K562 (cell line): ENCODE results near the gene ZNF479. TPM values are rescaled to one million over a fixed set of nuclear protein-coding genes. Genes with fewer than 3 reads are reported as not detected.
"Not testable (repeated sequence)": the region's sequence is repeated elsewhere in the genome, so short reads cannot be mapped to it uniquely, and the experiment has no call there.

Source experiments
- ATAC-seq: fragments of 200-7000 bp; cut with Tn5 transposase; 3 replicates; pipeline ENCODE4 v1.9.1; 2020; ENCODE audit warnings: moderate library complexity
- Bru-seq: library from RNA; stranded (reverse); fragments of 400-500 nt; gene quantifications from one replicate; lab custom pipeline; 2021; lab: Mats Ljungman, UMichigan
- BruChase-seq, 2 experiments: library from RNA; stranded (reverse); fragments of 400-500 nt; gene quantifications; one replicate each; lab custom pipeline; 2021; lab: Mats Ljungman, UMichigan
- BruUV-seq: library from RNA; stranded (reverse); fragments of 400-500 nt; replicated peaks from 2 replicates; lab custom pipeline; 2021; lab: Mats Ljungman, UMichigan
- CTCF ChIA-PET: fragments of 300-600 bp; formaldehyde crosslinking; extraction: SDS; loops from one replicate; lab custom pipeline; 2021; ENCODE audit warnings: low intra/inter-chr PET ratio; lab: Yijun Ruan, JAX
- POLR2A ChIA-PET: fragments of 300-600, 350-650 bp; sonication (Branson Sonifier 250); formaldehyde crosslinking; extraction: SDS; loops from one replicate; lab custom pipeline; 2021; ENCODE audit warnings: antibody characterized with exemption, inconsistent platforms; lab: Yijun Ruan, JAX
- DNase-seq, 4 experiments: peaks; one replicate each; pipeline versions ENCODE4 v3.0.0 to v3.0.0-alpha.2; 2011 to 2018; ENCODE audit warnings: low spot score in 3 of 4, mixed read lengths in 3 of 4; ENCODE audit errors: extremely low read depth in 1 of 4
- FAIRE-seq: peaks from 2 replicates; lab custom pipeline; 2011; peaks lifted over from hg19 to GRCh38; lab: Jason Lieb, UNC
- H2AFZ ChIP-seq: 2 replicates; pipeline ENCODE4 v1.6.0; 2011; ENCODE audit warnings: low read depth, low read length, control low read depth, inconsistent platforms
- H3K27ac ChIP-seq: fragments of 200-600 bp; 3 replicates; pipeline ENCODE4 v1.8.0; 2011; ENCODE audit warnings: low read depth, mild to moderate bottlenecking, control low read depth, inconsistent platforms, low read length, moderate library complexity, mixed read lengths; ENCODE audit errors: extremely low read depth
- H3K27me3 ChIP-seq, 2 experiments: fragments of 300-600 bp in 1 of 2; 2 replicates in 1 of 2; 3 replicates in 1 of 2; pipeline versions ENCODE4 v1.6.0 to v1.8.0; 2011; ENCODE audit warnings: inconsistent platforms in 2 of 2, low read length in 2 of 2, mild to moderate bottlenecking in 1 of 2, mixed read lengths in 1 of 2, moderate library complexity in 1 of 2; ENCODE audit not compliant: control insufficient read depth in 2 of 2, insufficient read depth in 2 of 2
- H3K36me3 ChIP-seq: fragments of 300-600 bp; 3 replicates; pipeline ENCODE4 v1.8.0; 2011; ENCODE audit warnings: mild to moderate bottlenecking, low read length, inconsistent platforms; ENCODE audit not compliant: control insufficient read depth, insufficient read depth
- H3K4me1 ChIP-seq, 2 experiments: fragments of 200-600 bp in 1 of 2; replicated peaks in 1 of 2; 2 replicates in 1 of 2; 3 replicates in 1 of 2; pipeline versions ENCODE4 v1.5.1 to v1.8.0; 2011; ENCODE audit warnings: inconsistent platforms in 2 of 2, low read length in 2 of 2, mild to moderate bottlenecking in 1 of 2, mixed read lengths in 1 of 2, moderate library complexity in 1 of 2; ENCODE audit not compliant: control insufficient read depth in 2 of 2, insufficient read depth in 2 of 2
- H3K4me2 ChIP-seq: 2 replicates; pipeline ENCODE4 v1.6.1; 2011; ENCODE audit warnings: low read length, control low read depth, inconsistent platforms, mixed read lengths; ENCODE audit not compliant: insufficient read depth
- H3K4me3 ChIP-seq: fragments of 200-600 bp; sonication (generic), shearing (Covaris generic); 2 replicates; pipeline ENCODE4 v1.5.1; 2016; ENCODE audit warnings: control low read depth, inconsistent platforms
- H3K79me2 ChIP-seq: fragments of 200-600 bp; 3 replicates; pipeline ENCODE4 v1.8.0; 2011; ENCODE audit warnings: low read length, inconsistent platforms; ENCODE audit not compliant: control insufficient read depth, insufficient read depth
- H3K9ac ChIP-seq, 2 experiments: 2 replicates each; pipeline versions ENCODE4 v1.6.0 to v1.6.1; 2011; ENCODE audit warnings: low read depth in 2 of 2, low read length in 2 of 2, control low read depth in 1 of 2, inconsistent platforms in 1 of 2, mild to moderate bottlenecking in 1 of 2, mixed read lengths in 1 of 2; ENCODE audit not compliant: insufficient read depth in 1 of 2
- H3K9me1 ChIP-seq: one replicate; pipeline ENCODE4 v1.6.0; 2011; ENCODE audit warnings: inconsistent platforms, mild to moderate bottlenecking, low read length, moderate library complexity; ENCODE audit not compliant: control insufficient read depth, insufficient read depth
- H3K9me3 ChIP-seq: replicated peaks from 2 replicates; pipeline ENCODE4 v1.5.1; 2011; ENCODE audit warnings: low read depth, low read length, inconsistent platforms; ENCODE audit not compliant: control insufficient read depth, insufficient read depth
- H4K20me1 ChIP-seq: replicated peaks from 2 replicates; pipeline ENCODE4 v1.6.1; 2011; ENCODE audit warnings: low read length, inconsistent platforms, mixed read lengths; ENCODE audit not compliant: control insufficient read depth, insufficient read depth
- DPF2 ChIP-seq: fragments of 450-650 bp; IDR thresholded peaks from 2 replicates; pipeline ENCODE4 v1.6.1; 2016
- GTF2F1 ChIP-seq: IDR thresholded peaks from 2 replicates; pipeline ENCODE4 v1.6.1; 2011; ENCODE audit warnings: low read depth, low read length, improper control_type of control experiment
- NONO ChIP-seq, 2 experiments: fragments of 200-400 bp in 1 of 2; fragments of 450-650 bp in 1 of 2; formaldehyde crosslinking in 1 of 2; IDR thresholded peaks; 2 replicates each; pipeline ENCODE4 v1.6.1; 2017; ENCODE audit warnings: low read depth in 2 of 2, mild to moderate bottlenecking in 2 of 2, moderate library complexity in 2 of 2, low read length in 1 of 2
- NR2C2 ChIP-seq, 2 experiments: fragments of 200-800 bp in 1 of 2; sonication (Bioruptor generic) in 1 of 2; sonication (generic) in 1 of 2; formaldehyde crosslinking in 1 of 2; IDR thresholded peaks; 2 replicates each; pipeline versions ENCODE4 v1.6.1 to v1.8.0; 2016 to 2022; ENCODE audit warnings: mild to moderate bottlenecking in 1 of 2, missing compliant biosample characterization in 1 of 2, missing genetic modification characterization in 1 of 2, missing genetic modification reagents in 1 of 2
- POLR2B ChIP-seq: fragments of 450-650 bp; IDR thresholded peaks from 2 replicates; pipeline ENCODE4 v1.6.1; 2018; ENCODE audit warnings: low read depth; ENCODE audit not compliant: partially characterized antibody
- ZNF444 ChIP-seq: fragments of 250-450 bp; sonication (Bioruptor Pico); IDR thresholded peaks from 2 replicates; pipeline ENCODE4 v1.4.0; 2020; ENCODE audit warnings: mild to moderate bottlenecking, moderate library complexity
- WGBS: fragments of 100-300 bp; shearing (Covaris generic); methylation state at CpG from one replicate; pipeline ENCODE4 v1.1.6; 2016; ENCODE audit warnings: low coverage, mixed read lengths; ENCODE audit not compliant: insufficient coverage; ENCODE audit errors: missing lambda C conversion rate; 5-methylcytosine and 5-hydroxymethylcytosine counted together
- in situ Hi-C: fragments of 300-500 bp; cut with MboI; formaldehyde crosslinking; loops from 4 replicates; pipeline ENCODE4 v1.15.0; 2018; ENCODE audit warnings: inconsistent platforms, mixed read lengths
- intact Hi-C: fragments of 100-400 bp; cut with micrococcal nuclease; formaldehyde crosslinking; loops from 2 replicates; pipeline ENCODE4 v1.14.2; 2022
- long read RNA-seq, 3 experiments: library from polyadenylated mRNA in 2 of 3; library from RNA in 1 of 3; unstranded in 2 of 3; stranded (forward) in 1 of 3; transcript quantifications; one replicate each; pipeline ENCODE4 v2.0.0, GENCODE V29; 2019 to 2022
- polyA minus RNA-seq, 3 experiments: library from RNA; depleted of rRNA, polyadenylated mRNA; stranded (reverse); fragments of >200 nt; gene quantifications; 2 replicates each; pipeline ENCODE4 v1.2.3, GENCODE V29; 2011
- polyA plus RNA-seq, 8 experiments: library from polyadenylated mRNA; depleted of rRNA in 4 of 8; stranded (reverse) in 5 of 8; unstranded in 3 of 8; fragments of >200 nt; fragmentation: Nextera tagmentation in 2 of 8; fragmentation: Illumina TruSeq in 1 of 8; extraction: Ambion mirVana in 2 of 8; extraction: Trizol in 1 of 8; gene quantifications; 2 replicates each; pipeline versions ENCODE4 v1.2.1 to v1.2.3, GENCODE V29; 2011 to 2014; ENCODE audit warnings: inconsistent platforms in 1 of 8, missing spikeins in 1 of 8
- total RNA-seq, 7 experiments: library from RNA; depleted of rRNA in 6 of 7; stranded (reverse); fragments of >200 nt in 6 of 7; fragmentation: Illumina TruSeq in 2 of 7; extraction: Trizol in 2 of 7; gene quantifications; 2 replicates each; pipeline versions ENCODE4 v1.2.1 to v1.2.3, GENCODE V29; 2011 to 2021; ENCODE audit warnings: low replicate concordance in 1 of 7

Gene ZNF479
- total RNA-seq (2011; cell fraction: chromatin; rRNA removed; ENCODE audit: low replicate concordance), result not detected in 2 replicates
- not detected in 2 replicates for total RNA-seq (2011; cell fraction: nucleolus; rRNA removed)
- total RNA-seq (2011; cell fraction: nucleoplasm; rRNA removed), result not detected in 2 replicates
- total RNA-seq (2014; rRNA removed), result not detected in 2 replicates
- total RNA-seq (2014; rRNA removed; fragmentation: Illumina TruSeq; extraction: Trizol), result not detected in 2 replicates
- total RNA-seq (2015; rRNA removed; fragmentation: Illumina TruSeq; extraction: Trizol), result not detected in 2 replicates
- not detected in 2 replicates for total RNA-seq (2021)
- polyA plus RNA-seq (2011; rRNA removed), result not detected in 2 replicates
- not detected in 2 replicates for polyA plus RNA-seq (2011; cell fraction: cytosol; rRNA removed)
- not detected in 2 replicates for polyA plus RNA-seq (2011; cell fraction: nucleus; rRNA removed)
- not detected in 2 replicates for polyA plus RNA-seq (2012)
- polyA plus RNA-seq (2014; fragmentation: Illumina TruSeq; extraction: Trizol), result not detected in 2 replicates
- not detected for polyA plus RNA-seq (2014; fragmentation: Nextera tagmentation; extraction: Ambion mirVana)
- not detected in 2 replicates for polyA plus RNA-seq (2014; rRNA removed)
- polyA minus RNA-seq (2011; rRNA and poly(A)+ RNA removed), result not detected in 2 replicates
- not detected in 2 replicates for polyA minus RNA-seq (2011; cell fraction: cytosol; rRNA and poly(A)+ RNA removed)
- polyA minus RNA-seq (2011; cell fraction: nucleus; rRNA and poly(A)+ RNA removed), result not detected in 2 replicates
- not detected for Bru-seq, nascent RNA
- BruChase-seq, experiment 1, labeled RNA remaining after a 2-hour chase, result not detected
- BruChase-seq, experiment 2, labeled RNA remaining after a 6-hour chase, result not detected
- long read RNA-seq, experiment 1, result 0 reads
- long read RNA-seq, experiment 2, result 0 reads
- long read RNA-seq, experiment 3, result 0 reads

DNA sequence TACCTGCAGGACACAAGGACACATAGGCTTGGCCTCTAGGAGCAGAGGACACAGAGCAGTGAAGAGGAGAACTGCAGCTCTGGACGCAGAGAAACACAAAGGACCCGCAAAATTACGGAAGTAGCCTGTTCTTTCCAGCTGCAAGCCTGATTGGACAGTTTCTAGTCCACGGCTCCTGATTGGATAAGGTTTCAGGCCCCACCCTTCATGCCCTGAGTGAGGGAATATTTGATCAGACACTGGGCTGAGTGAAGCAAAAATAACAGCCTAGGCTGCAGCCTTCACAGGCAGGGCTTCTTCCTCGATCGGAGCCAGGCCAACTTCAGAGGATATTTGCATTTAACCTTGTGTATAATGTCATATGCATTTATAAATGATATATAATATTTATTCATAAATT, at the start of gene ZNF479:
ZNF479 (minus strand) TSS at position 101 of the 400 bp plus-strand sequence. CDS start 112 bp downstream, outside the sequence.
- H2AFZ ChIP-seq, BruUV-seq, H3K9ac ChIP-seq, H3K9me1 ChIP-seq, H3K4me1 ChIP-seq, FAIRE-seq, POLR2A ChIA-PET, H3K36me3 ChIP-seq, ATAC-seq, H3K27ac ChIP-seq, intact Hi-C loops, DNase-seq, H3K4me3 ChIP-seq, in situ Hi-C loops, H4K20me1 ChIP-seq, H3K4me2 ChIP-seq, H3K9me3 ChIP-seq, CTCF ChIA-PET, H3K79me2 ChIP-seq, H3K27me3 ChIP-seq: not testable (repeated sequence)
- 0% methylated on average over 6 of the region's 6 CpGs for WGBS

DNA sequence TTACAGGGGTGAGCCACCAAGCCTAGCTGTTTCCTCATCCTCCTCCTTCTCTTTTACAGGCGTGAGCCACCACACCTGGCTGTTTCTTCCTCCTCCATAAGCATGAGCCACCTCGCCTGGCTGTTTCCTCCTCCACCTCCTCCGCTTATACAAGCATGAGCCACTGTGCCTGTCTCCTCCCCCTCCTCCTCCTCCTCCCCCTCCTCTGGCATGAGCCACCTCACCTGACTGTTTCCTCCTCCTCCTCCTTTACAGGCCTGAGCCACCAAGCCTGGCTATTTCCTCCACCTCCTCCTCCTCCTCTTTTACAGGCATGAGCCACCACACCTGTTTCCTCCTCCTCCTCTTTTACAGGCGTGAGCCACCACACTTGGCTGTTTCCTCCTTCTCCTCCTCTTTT, 49.8 kb upstream of the ZNF479 start:
- DNase-seq, result no peak
- Histone ChIP-seq H3K79me2 (no peaks in the 10 kb centered on the region), H3K4me1 (no peaks in the 10 kb centered on the region), H4K20me1 (no peaks in the 10 kb centered on the region)
- TF ChIP-seq NR2C2 (CRISPR knock-in tag; IDR thresholded peaks at IDR 0.05) (no peak), NR2C2 (tag; IDR thresholded peaks at IDR 0.05) (no peak), ZNF444 (no peak), NONO (IDR thresholded peaks at IDR 0.05; ENCODE audit: low read depth in 2 of 2, low read length in 1 of 2) (no peak), POLR2B (no peak), GTF2F1 (no peak), DPF2 (no peak)
- TF ChIP-seq, all 486 proteins: peak for 0
- H3K9ac ChIP-seq, result no peak overlapping the region
- no peaks in the 10 kb centered on the region for H3K9me3 ChIP-seq
- H2AFZ ChIP-seq, result no peak overlapping the region
- H3K4me3 ChIP-seq, result no peak overlapping the region
- FAIRE-seq, result no peak
- no peak overlapping the region for H3K27ac ChIP-seq
- no peaks in the 10 kb centered on the region for H3K36me3 ChIP-seq
- BruUV-seq, result no TSS peak
- H3K4me2 ChIP-seq, result no peak overlapping the region
- 0% methylated on average over 3 of the region's 4 CpGs for WGBS
- no peaks in the 10 kb centered on the region for H3K9me1 ChIP-seq
- CTCF ChIA-PET, result no interaction called here
- intact Hi-C loops, result no loop called here
- ATAC-seq, result no peak
- in situ Hi-C loops, result no loop called here
- H3K27me3 ChIP-seq, result no peaks in the 10 kb centered on the region
- POLR2A ChIA-PET, result no interaction called here
